K562 (cell line): ENCODE measurements around the gene STAT6. TPM values are rescaled to one million over a fixed set of nuclear protein-coding genes. Genes with fewer than 3 reads are reported as not detected.

Source experiments
- ATAC-seq: fragments of 200-7000 bp; cut with Tn5 transposase; 3 replicates; pipeline ENCODE4 v1.9.1; 2020; ENCODE audit warnings: moderate library complexity
- BruUV-seq: library from RNA; stranded (reverse); fragments of 400-500 nt; replicated peaks from 2 replicates; lab custom pipeline; 2021; lab: Mats Ljungman, UMichigan
- CTCF ChIA-PET: fragments of 300-600 bp; formaldehyde crosslinking; extraction: SDS; loops from one replicate; lab custom pipeline; 2021; ENCODE audit warnings: low intra/inter-chr PET ratio; lab: Yijun Ruan, JAX
- POLR2A ChIA-PET: fragments of 300-600, 350-650 bp; sonication (Branson Sonifier 250); formaldehyde crosslinking; extraction: SDS; loops from one replicate; lab custom pipeline; 2021; ENCODE audit warnings: antibody characterized with exemption, inconsistent platforms; lab: Yijun Ruan, JAX
- DNase-seq, 4 experiments: peaks; one replicate each; pipeline versions ENCODE4 v3.0.0 to v3.0.0-alpha.2; 2011 to 2018; ENCODE audit warnings: low spot score in 3 of 4, mixed read lengths in 3 of 4; ENCODE audit errors: extremely low read depth in 1 of 4
- FAIRE-seq: peaks from 2 replicates; lab custom pipeline; 2011; peaks lifted over from hg19 to GRCh38; lab: Jason Lieb, UNC
- H2AFZ ChIP-seq: 2 replicates; pipeline ENCODE4 v1.6.0; 2011; ENCODE audit warnings: low read depth, low read length, control low read depth, inconsistent platforms
- H3K27ac ChIP-seq: fragments of 200-600 bp; 3 replicates; pipeline ENCODE4 v1.8.0; 2011; ENCODE audit warnings: low read depth, mild to moderate bottlenecking, control low read depth, inconsistent platforms, low read length, moderate library complexity, mixed read lengths; ENCODE audit errors: extremely low read depth
- H3K27me3 ChIP-seq, 2 experiments: fragments of 300-600 bp in 1 of 2; 2 replicates in 1 of 2; 3 replicates in 1 of 2; pipeline versions ENCODE4 v1.6.0 to v1.8.0; 2011; ENCODE audit warnings: inconsistent platforms in 2 of 2, low read length in 2 of 2, mild to moderate bottlenecking in 1 of 2, mixed read lengths in 1 of 2, moderate library complexity in 1 of 2; ENCODE audit not compliant: control insufficient read depth in 2 of 2, insufficient read depth in 2 of 2
- H3K36me3 ChIP-seq: fragments of 300-600 bp; 3 replicates; pipeline ENCODE4 v1.8.0; 2011; ENCODE audit warnings: mild to moderate bottlenecking, low read length, inconsistent platforms; ENCODE audit not compliant: control insufficient read depth, insufficient read depth
- H3K4me1 ChIP-seq, 2 experiments: fragments of 200-600 bp in 1 of 2; replicated peaks in 1 of 2; 2 replicates in 1 of 2; 3 replicates in 1 of 2; pipeline versions ENCODE4 v1.5.1 to v1.8.0; 2011; ENCODE audit warnings: inconsistent platforms in 2 of 2, low read length in 2 of 2, mild to moderate bottlenecking in 1 of 2, mixed read lengths in 1 of 2, moderate library complexity in 1 of 2; ENCODE audit not compliant: control insufficient read depth in 2 of 2, insufficient read depth in 2 of 2
- H3K4me2 ChIP-seq: 2 replicates; pipeline ENCODE4 v1.6.1; 2011; ENCODE audit warnings: low read length, control low read depth, inconsistent platforms, mixed read lengths; ENCODE audit not compliant: insufficient read depth
- H3K4me3 ChIP-seq: fragments of 200-600 bp; sonication (generic), shearing (Covaris generic); 2 replicates; pipeline ENCODE4 v1.5.1; 2016; ENCODE audit warnings: control low read depth, inconsistent platforms
- H3K79me2 ChIP-seq: fragments of 200-600 bp; 3 replicates; pipeline ENCODE4 v1.8.0; 2011; ENCODE audit warnings: low read length, inconsistent platforms; ENCODE audit not compliant: control insufficient read depth, insufficient read depth
- H3K9ac ChIP-seq, 2 experiments: 2 replicates each; pipeline versions ENCODE4 v1.6.0 to v1.6.1; 2011; ENCODE audit warnings: low read depth in 2 of 2, low read length in 2 of 2, control low read depth in 1 of 2, inconsistent platforms in 1 of 2, mild to moderate bottlenecking in 1 of 2, mixed read lengths in 1 of 2; ENCODE audit not compliant: insufficient read depth in 1 of 2
- H3K9me1 ChIP-seq: one replicate; pipeline ENCODE4 v1.6.0; 2011; ENCODE audit warnings: inconsistent platforms, mild to moderate bottlenecking, low read length, moderate library complexity; ENCODE audit not compliant: control insufficient read depth, insufficient read depth
- H3K9me3 ChIP-seq: replicated peaks from 2 replicates; pipeline ENCODE4 v1.5.1; 2011; ENCODE audit warnings: low read depth, low read length, inconsistent platforms; ENCODE audit not compliant: control insufficient read depth, insufficient read depth
- H4K20me1 ChIP-seq: replicated peaks from 2 replicates; pipeline ENCODE4 v1.6.1; 2011; ENCODE audit warnings: low read length, inconsistent platforms, mixed read lengths; ENCODE audit not compliant: control insufficient read depth, insufficient read depth
- ELF2 ChIP-seq: fragments of 250-450 bp; sonication (Bioruptor Pico); IDR thresholded peaks from 2 replicates; pipeline ENCODE4 v1.5.0; 2021; ENCODE audit warnings: mild to moderate bottlenecking
- NBN ChIP-seq: fragments of 450-650 bp; IDR thresholded peaks from 2 replicates; pipeline ENCODE4 v1.6.1; 2016; ENCODE audit warnings: low read depth, mild to moderate bottlenecking
- NR0B1 ChIP-seq: fragments of 450-650 bp; IDR thresholded peaks from one replicate; pipeline ENCODE4 v1.6.1; 2018; ENCODE audit warnings: mild to moderate bottlenecking, moderate library complexity; ENCODE audit not compliant: partially characterized antibody
- PTBP1 ChIP-seq: fragments of 200-400 bp; formaldehyde crosslinking; IDR thresholded peaks from 2 replicates; pipeline ENCODE4 v1.6.1; 2017; ENCODE audit warnings: low read depth, low read length
- SP2 ChIP-seq: IDR thresholded peaks from 2 replicates; pipeline ENCODE4 v1.6.1; 2011; ENCODE audit warnings: mild to moderate bottlenecking, low read depth, low read length, moderate library complexity; ENCODE audit not compliant: poor library complexity, severe bottlenecking; ENCODE audit errors: extremely low read depth
- VEZF1 ChIP-seq: fragments of 200-800 bp; sonication (Bioruptor generic); IDR thresholded peaks from 2 replicates; pipeline ENCODE4 v1.6.1; 2017; ENCODE audit warnings: missing genetic modification characterization, missing compliant biosample characterization
- ZBTB5 ChIP-seq: fragments of 450-650 bp; IDR thresholded peaks from 2 replicates; pipeline ENCODE4 v1.6.1; 2017; ENCODE audit warnings: antibody characterized with exemption
- ZBTB7A ChIP-seq: IDR thresholded peaks from 2 replicates; pipeline ENCODE4 v1.6.1; 2011; ENCODE audit warnings: low read depth, mild to moderate bottlenecking, low read length, moderate library complexity, borderline replicate concordance; ENCODE audit not compliant: control insufficient read depth
- ZNF740 ChIP-seq, 3 experiments: fragments of 200-800 bp in 1 of 3; sonication (Bioruptor generic) in 1 of 3; sonication (generic) in 1 of 3; formaldehyde crosslinking in 1 of 3; IDR thresholded peaks; 2 replicates each; pipeline versions ENCODE4 v1.6.1 to v1.8.0; 2016 to 2022; ENCODE audit warnings: mild to moderate bottlenecking in 2 of 3, missing compliant biosample characterization in 2 of 3, missing genetic modification characterization in 2 of 3, missing genetic modification reagents in 1 of 3
- WGBS: fragments of 100-300 bp; shearing (Covaris generic); methylation state at CpG from one replicate; pipeline ENCODE4 v1.1.6; 2016; ENCODE audit warnings: low coverage, mixed read lengths; ENCODE audit not compliant: insufficient coverage; ENCODE audit errors: missing lambda C conversion rate; 5-methylcytosine and 5-hydroxymethylcytosine counted together
- in situ Hi-C: fragments of 300-500 bp; cut with MboI; formaldehyde crosslinking; loops from 4 replicates; pipeline ENCODE4 v1.15.0; 2018; ENCODE audit warnings: inconsistent platforms, mixed read lengths
- intact Hi-C: fragments of 100-400 bp; cut with micrococcal nuclease; formaldehyde crosslinking; loops from 2 replicates; pipeline ENCODE4 v1.14.2; 2022
- polyA plus RNA-seq, 8 experiments: library from polyadenylated mRNA; depleted of rRNA in 4 of 8; stranded (reverse) in 5 of 8; unstranded in 3 of 8; fragments of >200 nt; fragmentation: Nextera tagmentation in 2 of 8; fragmentation: Illumina TruSeq in 1 of 8; extraction: Ambion mirVana in 2 of 8; extraction: Trizol in 1 of 8; gene quantifications; 2 replicates each; pipeline versions ENCODE4 v1.2.1 to v1.2.3, GENCODE V29; 2011 to 2014; ENCODE audit warnings: inconsistent platforms in 1 of 8, missing spikeins in 1 of 8
- total RNA-seq, 7 experiments: library from RNA; depleted of rRNA in 6 of 7; stranded (reverse); fragments of >200 nt in 6 of 7; fragmentation: Illumina TruSeq in 2 of 7; extraction: Trizol in 2 of 7; gene quantifications; 2 replicates each; pipeline versions ENCODE4 v1.2.1 to v1.2.3, GENCODE V29; 2011 to 2021; ENCODE audit warnings: low replicate concordance in 1 of 7

STAT6 gene
- total and polyA plus RNA-seq, 9 of the 15 experiments (the other 6 are each of a cell fraction or from before 2014, with no cell fraction given), result 2.4 to 49.5 (median 26.5) TPM

GRCh38 chr12:57129321-57129842, 18.2 kb upstream of the STAT6 start (continued):
- no peak for TF ChIP-seq ELF2
- TF ChIP-seq ZBTB5, result no peak
- no peak for TF ChIP-seq NBN

- H3K79me2 ChIP-seq, result no peaks in the 10 kb centered on the region
- ChIA-PET CTCF (interaction anchor here (0.6 kb wide), 1 partner anchor 69 kb away, joined by 3 read pairs; no protein-coding TSS in a partner anchor), POLR2A (interaction anchor here (0.7 to 1.5 kb wide), 7 partner anchors 8 to 607 kb away, joined by 3 to 6 read pairs (median 4); no protein-coding TSS in a partner anchor)
- H3K4me2 ChIP-seq, result no peak overlapping the region; the same call in 1 of the 2 replicates
- H3K36me3 ChIP-seq, result no peaks in the 10 kb centered on the region
- peak overlapping the region in 1 of 2 experiments; percentile 60; a peak in 1 of 4 replicates for H3K9ac ChIP-seq
- peak overlapping the region; percentile 59 for H3K4me3 ChIP-seq
- H2AFZ ChIP-seq, result no peak overlapping the region
- BruUV-seq, result no TSS peak
- no peaks in the 10 kb centered on the region for H3K27me3 ChIP-seq
- H4K20me1 ChIP-seq, result no peaks in the 10 kb centered on the region
- intact Hi-C loops, result loop anchor here (10.0 kb wide), 1 partner anchor 116 kb away; no protein-coding TSS in a partner anchor
- H3K9me3 ChIP-seq, result peaks cover 3% of the 10 kb centered on the region
- no peak for DNase-seq
- no peak for ATAC-seq
- TF ChIP-seq SP2 (no peak), NR0B1 (no peak), VEZF1 (CRISPR knock-in tag) (peak; percentile 52), ZBTB7A (peak; percentile 20; the same call in 1 of the 2 replicates), PTBP1 (no peak), ZNF740 (CRISPR knock-in tag; IDR thresholded peaks at IDR 0.05) (no peak), ZNF740 (tag; IDR thresholded peaks at IDR 0.05) (peak in 1 of 2 experiments; percentile 71; a peak in 1 of 4 replicates)
- no peaks in the 10 kb centered on the region for H3K9me1 ChIP-seq
- 20% methylated on average over 18 of the region's 35 CpGs for WGBS
- in situ Hi-C loops, result no loop called here
- peaks cover 18 to 31% of the 10 kb centered on the region in 2 experiments for H3K4me1 ChIP-seq
- H3K27ac ChIP-seq, result no peak overlapping the region
- FAIRE-seq, result no peak
Measured at GRCh38 chr12:57128519-57129247, 17.5 kb upstream of the STAT6 start.
